H1 (cell line): ENCODE measurements around the gene SERPINA12. TPM values are rescaled to one million over a fixed set of nuclear protein-coding genes. Genes with fewer than 3 reads are reported as not detected.

Experiments
- CTCF ChIA-PET: fragments of 300-600 bp; sonication (Branson Sonifier 250); formaldehyde crosslinking; loops from one replicate; lab custom pipeline; 2021; ENCODE audit not compliant: partially characterized antibody; lab: Charles Lee
- POLR2A ChIA-PET: fragments of 300-600 bp; sonication (Branson Sonifier 250); formaldehyde crosslinking; loops from one replicate; lab custom pipeline; 2021; ENCODE audit warnings: inconsistent platforms; ENCODE audit not compliant: partially characterized antibody; lab: Charles Lee
- DNase-seq, 2 experiments: peaks; one replicate each; pipeline versions ENCODE4 v3.0.0 to v3.0.0-alpha.2; 2010 to 2022; ENCODE audit warnings: low spot score in 2 of 2, low read depth in 1 of 2, mixed read lengths in 1 of 2
- FAIRE-seq: peaks from 2 replicates; lab custom pipeline; 2011; peaks lifted over from hg19 to GRCh38; lab: Jason Lieb, UNC
- H2AFZ ChIP-seq: 2 replicates; pipeline ENCODE4 v1.8.1; 2012; ENCODE audit warnings: low read length, inconsistent platforms
- H2AK5ac ChIP-seq: 2 replicates; pipeline ENCODE4 v1.6.1; 2013; ENCODE audit warnings: low read depth, low read length
- H2BK120ac ChIP-seq: replicated peaks from 2 replicates; pipeline ENCODE3; 2013; ENCODE audit warnings: low read depth, low read length, inconsistent platforms
- H2BK12ac ChIP-seq: 2 replicates; pipeline ENCODE4 v1.6.1; 2013; ENCODE audit warnings: low read depth, low read length
- H2BK15ac ChIP-seq: 2 replicates; pipeline ENCODE4 v1.6.1; 2013; ENCODE audit warnings: low read length
- H2BK20ac ChIP-seq: 2 replicates; pipeline ENCODE4 v1.6.1; 2013; ENCODE audit warnings: low read length
- H2BK5ac ChIP-seq: 2 replicates; pipeline ENCODE4 v1.6.1; 2013; ENCODE audit warnings: low read depth, low read length
- H3K14ac ChIP-seq: 2 replicates; pipeline ENCODE4 v1.6.1; 2013; ENCODE audit warnings: inconsistent platforms; ENCODE audit not compliant: insufficient read length
- H3K18ac ChIP-seq: 2 replicates; pipeline ENCODE4 v1.6.1; 2013; ENCODE audit warnings: low read length; ENCODE audit errors: extremely low read depth
- H3K23ac ChIP-seq: 2 replicates; pipeline ENCODE4 v1.6.1; 2013; ENCODE audit warnings: inconsistent platforms; ENCODE audit not compliant: insufficient read length
- H3K23me2 ChIP-seq: 2 replicates; pipeline ENCODE4 v1.6.1; 2013; ENCODE audit warnings: low read depth, low read length
- H3K27ac ChIP-seq: 2 replicates; pipeline ENCODE4 v1.6.1; 2011; ENCODE audit warnings: low read depth, low read length, inconsistent platforms
- H3K27me3 ChIP-seq, 4 experiments: replicated peaks in 1 of 4; 1 replicate in 1 of 4; 2 replicates in 3 of 4; pipeline versions ENCODE4 v1.6.1 to v1.8.1; 2011 to 2013; ENCODE audit warnings: low read length in 3 of 4, mild to moderate bottlenecking in 3 of 4, inconsistent platforms in 2 of 4, mixed read lengths in 2 of 4, moderate library complexity in 1 of 4; ENCODE audit not compliant: control insufficient read depth in 3 of 4, insufficient read depth in 3 of 4; ENCODE audit errors: extremely low read depth in 1 of 4
- H3K36me3 ChIP-seq, 4 experiments: 2 replicates each; pipeline versions ENCODE4 v1.6.1 to v1.8.1; 2011 to 2013; ENCODE audit warnings: mild to moderate bottlenecking in 4 of 4, low read length in 3 of 4, moderate library complexity in 2 of 4, control low read depth in 1 of 4, inconsistent platforms in 1 of 4; ENCODE audit not compliant: insufficient read depth in 4 of 4, control insufficient read depth in 2 of 4
- H3K4ac ChIP-seq: replicated peaks from 2 replicates; pipeline ENCODE3; 2013; ENCODE audit warnings: low read length, low read depth, mixed read lengths, inconsistent platforms; ENCODE audit not compliant: insufficient read length
- H3K4me1 ChIP-seq, 4 experiments: replicated peaks in 1 of 4; 1 replicate in 1 of 4; 2 replicates in 3 of 4; pipeline versions ENCODE4 v1.6.1 to v1.8.1; 2011 to 2013; ENCODE audit warnings: low read length in 3 of 4, inconsistent platforms in 2 of 4, mixed read lengths in 1 of 4; ENCODE audit not compliant: insufficient read depth in 4 of 4, control insufficient read depth in 3 of 4
- H3K4me2 ChIP-seq, 2 experiments: 2 replicates each; pipeline versions ENCODE4 v1.6.1 to v1.8.1; 2011 to 2013; ENCODE audit warnings: low read depth in 2 of 2, low read length in 2 of 2, control low read depth in 1 of 2, inconsistent platforms in 1 of 2, mild to moderate bottlenecking in 1 of 2; ENCODE audit not compliant: insufficient read depth in 1 of 2
- H3K4me3 ChIP-seq, 4 experiments: fragments of 200-600, 300-600 bp in 1 of 4; sonication (generic), shearing (Covaris generic), sonication (Bioruptor Twin) in 1 of 4; 2 replicates each; pipeline versions ENCODE4 v1.5.1 to v1.8.1; 2011 to 2016; ENCODE audit warnings: low read length in 4 of 4, low read depth in 3 of 4, control low read depth in 2 of 4, inconsistent platforms in 2 of 4, mild to moderate bottlenecking in 2 of 4, mixed read lengths in 1 of 4, moderate library complexity in 1 of 4; ENCODE audit not compliant: insufficient read depth in 2 of 4; ENCODE audit errors: extremely low read depth in 1 of 4
- H3K56ac ChIP-seq: replicated peaks from 2 replicates; pipeline ENCODE3; 2013; ENCODE audit warnings: low read depth, mild to moderate bottlenecking, mixed read lengths, low read length, inconsistent platforms; ENCODE audit not compliant: insufficient read length
- H3K79me1 ChIP-seq: 2 replicates; pipeline ENCODE4 v1.6.1; 2013; ENCODE audit warnings: low read depth, low read length, control low read depth
- H3K79me2 ChIP-seq, 2 experiments: 2 replicates each; pipeline versions ENCODE4 v1.6.1 to v1.8.1; 2012 to 2013; ENCODE audit warnings: low read length in 2 of 2, mild to moderate bottlenecking in 2 of 2, inconsistent platforms in 1 of 2; ENCODE audit not compliant: insufficient read depth in 2 of 2, control insufficient read depth in 1 of 2
- H3K9ac ChIP-seq, 4 experiments: replicated peaks in 1 of 4; 1 replicate in 1 of 4; 2 replicates in 3 of 4; pipeline versions ENCODE4 v1.6.1 to v1.8.1; 2011 to 2013; ENCODE audit warnings: low read depth in 3 of 4, low read length in 3 of 4, control low read depth in 2 of 4, mild to moderate bottlenecking in 2 of 4, moderate library complexity in 2 of 4, inconsistent platforms in 1 of 4; ENCODE audit errors: extremely low read depth in 1 of 4
- H3K9me3 ChIP-seq, 2 experiments: 2 replicates each; pipeline versions ENCODE4 v1.6.1 to v1.8.1; 2012 to 2013; ENCODE audit warnings: mild to moderate bottlenecking in 2 of 2, moderate library complexity in 2 of 2, control low read depth in 1 of 2, inconsistent platforms in 1 of 2, low read depth in 1 of 2, low read length in 1 of 2, mixed read lengths in 1 of 2; ENCODE audit not compliant: insufficient read depth in 2 of 2
- H4K20me1 ChIP-seq, 2 experiments: replicated peaks in 1 of 2; 2 replicates each; pipeline versions ENCODE3 to v1.8.1; 2011 to 2013; ENCODE audit warnings: inconsistent platforms in 2 of 2, low read length in 2 of 2, mild to moderate bottlenecking in 1 of 2; ENCODE audit not compliant: insufficient read depth in 2 of 2, control insufficient read depth in 1 of 2
- H4K5ac ChIP-seq: 2 replicates; pipeline ENCODE4 v1.6.1; 2013; ENCODE audit warnings: low read length, low read depth, mixed read lengths, inconsistent platforms; ENCODE audit not compliant: insufficient read length
- H4K8ac ChIP-seq: 2 replicates; pipeline ENCODE4 v1.8.0; 2013; ENCODE audit warnings: mild to moderate bottlenecking, moderate library complexity, low read length, inconsistent platforms; ENCODE audit not compliant: insufficient read depth; ENCODE audit errors: extremely low read depth
- H4K91ac ChIP-seq: replicated peaks from 2 replicates; pipeline ENCODE3; 2013; ENCODE audit warnings: low read length, mixed read lengths, inconsistent platforms; ENCODE audit not compliant: insufficient read length
- ASH2L ChIP-seq: fragments of 200-600, 300-600 bp; sonication (generic); IDR thresholded peaks from one replicate; pipeline ENCODE4 v1.7.1; 2017; ENCODE audit warnings: low read length
- BACH1 ChIP-seq: IDR thresholded peaks from 2 replicates; pipeline ENCODE4 v1.6.1; 2012; ENCODE audit warnings: low read length, improper control_type of control experiment
- CEBPB ChIP-seq: IDR thresholded peaks from 2 replicates; pipeline ENCODE4 v1.6.1; 2012; ENCODE audit warnings: low read depth, low read length
- KDM4A ChIP-seq: IDR thresholded peaks from one replicate; pipeline ENCODE4 v1.7.1; 2012; ENCODE audit warnings: low read depth, mild to moderate bottlenecking, moderate library complexity, low read length, inconsistent platforms; ENCODE audit not compliant: severe bottlenecking
- RBBP5 ChIP-seq: IDR thresholded peaks from 2 replicates; pipeline ENCODE4 v1.7.1; 2012; ENCODE audit warnings: low read depth, mild to moderate bottlenecking, inconsistent platforms, low read length, moderate library complexity, borderline replicate concordance
- RFX5 ChIP-seq: IDR thresholded peaks from 2 replicates; pipeline ENCODE4 v1.6.1; 2011; ENCODE audit warnings: low read depth, low read length, improper control_type of control experiment, borderline replicate concordance
- WGBS, 2 experiments: shearing (Covaris generic) in 1 of 2; methylation state at CpG; one replicate each; pipeline versions ENCODE4 v1.1.6 to v1.1.7; 2013 to 2015; ENCODE audit warnings: low lambda C conversion rate in 2 of 2, mixed read lengths in 2 of 2, inconsistent platforms in 1 of 2, low coverage in 1 of 2, missing lambda C conversion rate in 1 of 2; ENCODE audit not compliant: insufficient replicate concordance in 2 of 2, insufficient coverage in 1 of 2, insufficient read length in 1 of 2; ENCODE audit errors: extremely low coverage in 1 of 2, missing lambda C conversion rate in 1 of 2; 5-methylcytosine and 5-hydroxymethylcytosine counted together
- polyA plus RNA-seq, 7 experiments: library from polyadenylated mRNA; depleted of rRNA in 3 of 7; stranded (reverse) in 5 of 7; unstranded in 2 of 7; fragments of >200 nt in 5 of 7; fragments of 200-250 nt in 2 of 7; gene quantifications; 1 replicate in 5 of 7; 2 replicates in 1 of 7; 4 replicates in 1 of 7; pipeline versions ENCODE4 v1.2.1 to v1.2.3, GENCODE V29; 2011 to 2013; ENCODE audit warnings: missing spikeins in 2 of 7, mixed read lengths in 2 of 7
- total RNA-seq: library from RNA; stranded (reverse); fragmentation: NEBNext Ultra II Directional; extraction: Animal tissue kit (Norgen Biotek cat#: 25700); gene quantifications from 2 replicates; pipeline ENCODE4 v1.2.1, GENCODE V29; 2021
- TF ChIP-seq, protein P1 (sequence below): IDR thresholded peaks from 2 replicates; pipeline ENCODE4 v1.6.1; 2011; ENCODE audit warnings: low read length, improper control_type of control experiment
- TF ChIP-seq, protein P2 (sequence below): IDR thresholded peaks from 2 replicates; pipeline ENCODE4 v1.6.1; 2012; ENCODE audit warnings: inconsistent platforms

Gene SERPINA12
- total and polyA plus RNA-seq, 2 of the 8 experiments (the other 6 are each of a cell fraction or from before 2014, with no cell fraction given): not detected

DNA sequence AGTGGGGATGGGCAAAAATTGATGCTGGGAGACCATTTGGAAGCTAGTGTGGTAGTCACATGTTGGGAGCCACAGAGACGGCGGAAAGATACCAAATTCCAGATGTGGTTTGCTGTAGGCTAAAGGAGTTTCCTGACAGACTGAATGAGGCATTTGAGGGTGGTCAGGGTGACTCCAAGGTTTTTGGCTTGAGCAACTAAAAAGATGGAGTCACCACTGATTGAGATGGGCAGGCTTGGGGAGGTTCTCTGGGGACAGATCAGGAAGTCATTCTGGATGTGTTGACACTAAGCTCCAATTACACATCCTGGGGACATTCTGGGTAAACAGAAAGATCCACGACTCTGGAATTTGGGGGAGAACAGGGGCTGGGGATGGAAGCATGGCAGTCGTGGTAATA, 17.8 kb downstream of the SERPINA12 start:
- Histone ChIP-seq H3K79me1 (no peaks in the 10 kb centered on the region), H3K4me2 (no peak overlapping the region), H4K91ac (no peak overlapping the region), H3K9me3 (no peaks in the 10 kb centered on the region), H3K23me2 (no peaks in the 10 kb centered on the region; the same call in 1 of the 2 replicates), H3K56ac (no peak overlapping the region), H3K27ac (no peak overlapping the region), H4K20me1 (no peaks in the 10 kb centered on the region), H3K4ac (no peak overlapping the region), H3K14ac (no peak overlapping the region), H2AFZ (no peak overlapping the region), H3K23ac (no peak overlapping the region), H3K36me3 (no peaks in the 10 kb centered on the region), H2BK5ac (no peak overlapping the region), H3K27me3 (no peaks in the 10 kb centered on the region), H2BK12ac (no peak overlapping the region), H2BK120ac (no peak overlapping the region), H4K5ac (no peak overlapping the region), H3K79me2 (no peaks in the 10 kb centered on the region), H3K18ac (no peak overlapping the region), H3K4me3 (no peak overlapping the region), H4K8ac (no peak overlapping the region), H2BK20ac (no peak overlapping the region), H3K9ac (no peak overlapping the region), H2BK15ac (no peak overlapping the region), H2AK5ac (no peak overlapping the region), H3K4me1 (peaks cover 0 to 9% (median 6%) of the 10 kb centered on the region in 4 experiments; a peak in 6 of 7 replicates)
- FAIRE-seq: no peak
- POLR2A ChIA-PET: no interaction called here
- DNase-seq: no peak
- TF ChIP-seq BACH1 (no peak), ASH2L (no peak), KDM4A (no peak), RBBP5 (no peak), CEBPB (no peak), RFX5 (no peak)
- TF ChIP-seq, protein P1, sequence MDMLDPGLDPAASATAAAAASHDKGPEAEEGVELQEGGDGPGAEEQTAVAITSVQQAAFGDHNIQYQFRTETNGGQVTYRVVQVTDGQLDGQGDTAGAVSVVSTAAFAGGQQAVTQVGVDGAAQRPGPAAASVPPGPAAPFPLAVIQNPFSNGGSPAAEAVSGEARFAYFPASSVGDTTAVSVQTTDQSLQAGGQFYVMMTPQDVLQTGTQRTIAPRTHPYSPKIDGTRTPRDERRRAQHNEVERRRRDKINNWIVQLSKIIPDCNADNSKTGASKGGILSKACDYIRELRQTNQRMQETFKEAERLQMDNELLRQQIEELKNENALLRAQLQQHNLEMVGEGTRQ: no peak
- TF ChIP-seq, protein P2, sequence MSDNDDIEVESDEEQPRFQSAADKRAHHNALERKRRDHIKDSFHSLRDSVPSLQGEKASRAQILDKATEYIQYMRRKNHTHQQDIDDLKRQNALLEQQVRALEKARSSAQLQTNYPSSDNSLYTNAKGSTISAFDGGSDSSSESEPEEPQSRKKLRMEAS: no peak
- CTCF ChIA-PET: interaction anchor here (0.7 to 2.4 kb wide), 7 partner anchors 23 to 117 kb away, joined by 3 to 12 read pairs (median 3); no protein-coding TSS in a partner anchor
- WGBS, 2 experiments: 80% methylated on average over 4 of the region's 4 CpGs; no CpG with 5 or more reads in 1 of the 2 experiments
